GM19395 (cell line): ENCODE measurements around the gene IRF2.

Experiments
- ATAC-seq: cut with Tn5 transposase; IDR thresholded peaks from one replicate; pipeline ENCODE4 v1.9.1; 2021; ENCODE audit warnings: mild to moderate bottlenecking, moderate library complexity; ENCODE audit not compliant: unreplicated experiment

Gene IRF2

DNA sequence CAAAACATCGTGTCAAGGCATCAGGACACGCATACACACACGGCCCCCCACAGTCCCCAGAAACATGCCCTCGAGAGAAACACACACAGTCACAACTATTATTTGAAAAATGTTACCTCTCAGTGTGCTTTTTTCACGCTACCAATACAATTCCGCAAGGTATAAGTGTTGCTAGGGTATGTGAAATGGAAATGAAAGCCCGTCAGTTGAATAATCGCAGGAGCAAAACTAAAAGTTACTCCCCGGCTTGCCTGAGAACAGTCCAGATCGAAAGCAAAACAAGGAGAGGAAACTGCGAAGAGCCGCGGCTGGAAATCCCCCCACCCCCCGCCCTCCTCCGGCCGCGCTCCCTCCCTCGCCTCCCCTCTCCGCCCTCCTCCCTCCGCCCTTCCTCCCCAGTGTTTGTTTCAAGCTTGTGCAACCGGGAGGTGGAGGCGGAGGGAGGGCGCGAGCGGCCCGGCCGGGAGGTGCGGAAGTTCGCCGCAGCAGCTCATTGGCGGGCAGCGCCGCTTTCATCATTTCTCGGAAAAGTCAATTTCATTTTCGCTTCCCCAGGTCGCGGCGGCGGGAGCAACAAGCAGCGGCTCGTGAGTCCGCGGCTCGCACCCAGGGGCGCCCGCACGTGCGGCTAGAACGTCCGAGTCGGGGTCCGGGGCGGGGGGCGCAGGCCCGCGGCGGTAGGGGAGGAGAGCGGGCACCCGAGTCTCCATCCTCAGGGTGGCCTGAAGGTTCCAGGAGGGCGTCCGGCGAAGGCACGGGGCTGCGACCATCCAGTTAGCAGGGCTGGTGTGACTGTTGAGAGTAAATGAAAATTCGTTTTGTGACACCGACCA, at the start of gene IRF2:
Gene IRF2, minus strand, starts transcription at position 288 of the 833 bp plus-strand sequence. CDS start 45,486 bp downstream, outside the sequence.
- ATAC-seq: peak; percentile 58

DNA sequence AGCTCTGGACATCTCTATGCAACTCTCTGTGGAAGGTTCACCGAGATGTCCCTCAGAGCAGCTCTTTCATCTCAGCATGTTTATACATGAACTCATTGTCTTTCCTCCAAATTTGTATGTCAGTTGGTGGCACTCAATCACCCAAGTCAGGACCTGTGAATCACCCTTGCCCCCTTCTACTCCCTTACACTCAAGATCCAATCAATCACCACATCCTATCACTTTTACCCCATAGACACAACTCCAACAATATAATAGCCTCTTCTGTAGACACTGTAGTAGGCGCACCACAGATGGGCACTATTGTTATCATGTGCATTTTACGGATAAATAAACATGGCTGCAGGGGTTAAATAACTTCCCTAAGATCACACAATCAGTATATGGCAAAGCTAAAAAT, 41.3 kb upstream of the IRF2 start:
- no peak for ATAC-seq

DNA sequence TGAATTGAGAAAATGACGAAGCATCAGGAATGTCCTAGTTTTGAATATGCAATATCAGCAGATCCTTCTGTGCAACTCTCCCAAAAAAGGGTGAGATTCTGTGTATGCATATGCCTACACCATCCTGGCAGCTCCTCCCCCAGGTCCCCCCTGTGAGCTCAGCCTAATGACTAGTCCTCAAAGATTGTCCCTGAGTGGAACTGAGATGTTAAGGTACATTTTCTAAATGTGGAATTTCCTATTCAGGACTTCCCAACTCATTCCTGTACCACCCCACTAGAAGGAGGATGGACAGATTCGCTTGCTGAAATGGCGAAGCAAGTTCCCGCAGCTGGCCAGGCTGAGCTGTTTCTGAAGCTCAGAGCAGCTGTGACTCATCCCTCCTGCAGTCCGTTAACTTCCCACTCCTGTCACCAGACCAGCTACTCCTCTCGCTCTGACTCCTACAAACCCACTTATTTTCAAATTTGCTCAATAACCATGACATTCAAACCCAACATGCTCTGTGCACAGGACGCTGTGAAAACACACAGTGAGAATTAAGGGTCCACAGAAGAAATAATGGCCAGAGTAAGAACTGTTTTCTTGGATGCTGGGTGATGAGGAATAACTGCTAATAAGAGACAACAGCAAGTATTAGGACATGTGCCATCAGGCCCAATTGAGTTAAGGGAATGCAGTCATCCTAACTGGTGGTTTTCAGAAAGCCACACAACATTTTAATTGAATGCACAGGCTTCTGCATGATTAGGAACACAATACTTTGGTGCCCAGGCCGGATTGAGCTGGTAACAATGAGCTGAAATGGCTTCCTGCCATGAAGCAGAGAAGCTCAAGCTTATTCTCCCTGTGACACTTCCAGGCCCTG, 40.0 kb upstream of the IRF2 start:
- ATAC-seq: peak; percentile 98

DNA sequence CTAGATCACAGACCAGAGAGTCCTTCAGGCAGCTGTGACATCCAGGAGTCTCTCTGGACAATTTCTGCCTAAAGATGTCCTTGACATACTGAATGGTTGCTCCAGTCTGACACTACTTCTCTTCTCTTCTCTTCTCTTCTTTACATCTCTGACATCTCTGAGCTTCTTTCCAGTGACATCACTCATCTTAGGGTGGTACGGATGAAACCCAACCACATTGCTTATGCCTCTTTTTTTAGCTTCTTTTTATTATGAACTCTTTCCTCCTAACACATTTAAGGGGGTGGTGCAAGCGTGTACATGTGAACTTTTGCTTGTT, 39.4 kb upstream of the IRF2 start:
- ATAC-seq: peak; percentile 18

DNA sequence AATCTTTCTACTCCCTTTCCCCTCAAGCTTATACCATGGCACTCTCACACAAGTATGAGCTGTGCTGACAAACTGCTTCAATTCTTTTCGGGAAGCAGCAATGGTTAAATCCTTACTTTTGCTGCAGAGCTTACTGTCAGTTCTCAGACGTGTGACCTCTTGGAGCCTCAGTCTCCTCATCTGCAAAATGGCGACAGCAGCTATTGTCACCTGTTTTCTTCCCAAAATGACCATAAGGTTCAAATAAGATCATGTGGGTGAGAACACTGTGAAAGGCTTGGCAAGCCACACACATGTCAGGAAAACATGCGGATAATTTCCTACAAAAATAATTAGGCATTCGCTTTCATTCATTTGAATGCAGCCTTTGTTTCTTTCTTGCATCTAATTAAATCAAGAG, 36.8 kb upstream of the IRF2 start:
- no peak for ATAC-seq

DNA sequence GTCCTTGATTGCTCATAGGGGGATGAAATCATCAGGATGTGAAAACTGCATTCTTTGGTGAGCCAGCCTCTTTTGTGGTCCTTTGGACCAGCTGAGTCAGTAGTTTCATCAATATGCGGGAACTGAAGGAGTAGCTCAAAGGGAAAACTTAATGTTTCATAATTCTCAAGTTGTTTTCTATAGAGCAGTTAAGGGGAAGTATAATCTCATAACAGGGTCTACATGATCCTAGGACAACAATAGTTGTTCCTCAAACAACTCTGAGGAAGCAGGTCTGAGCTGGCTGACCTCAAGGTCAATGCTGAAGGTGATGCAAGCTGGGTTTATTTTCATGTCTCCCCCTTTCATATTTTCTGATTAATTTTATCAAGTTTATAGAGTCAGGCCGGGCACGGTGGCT, 36.1 kb upstream of the IRF2 start:
- no peak for ATAC-seq

DNA sequence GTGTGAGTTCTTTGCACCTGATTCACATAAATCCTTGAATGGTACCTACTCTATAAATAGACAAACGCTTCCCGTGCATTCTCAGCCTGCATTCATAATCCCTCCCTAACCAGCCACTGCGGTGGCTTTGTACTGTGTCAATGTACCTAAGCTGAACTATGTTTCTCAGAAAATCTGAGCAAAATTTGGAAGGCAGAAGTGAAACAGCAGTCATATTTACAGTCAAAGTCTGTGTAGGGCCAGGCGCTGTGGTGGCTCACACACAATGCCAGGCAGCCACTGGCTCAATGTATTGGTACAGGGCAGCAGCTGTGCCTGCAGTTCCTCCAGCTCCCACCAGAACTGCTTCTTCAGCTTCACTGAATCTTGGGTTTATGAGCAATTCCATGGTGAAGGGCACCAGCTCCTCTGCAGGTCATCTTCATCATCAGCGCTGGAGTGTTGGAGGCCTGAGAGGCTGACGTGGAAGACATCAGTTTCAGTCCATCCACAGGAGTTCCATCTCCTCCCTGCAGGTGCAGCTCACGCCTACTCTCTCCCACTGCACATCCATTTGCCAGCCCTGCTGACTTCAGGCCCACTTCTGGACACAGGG, 32.3 kb upstream of the IRF2 start:
- peak; percentile 96 for ATAC-seq

DNA sequence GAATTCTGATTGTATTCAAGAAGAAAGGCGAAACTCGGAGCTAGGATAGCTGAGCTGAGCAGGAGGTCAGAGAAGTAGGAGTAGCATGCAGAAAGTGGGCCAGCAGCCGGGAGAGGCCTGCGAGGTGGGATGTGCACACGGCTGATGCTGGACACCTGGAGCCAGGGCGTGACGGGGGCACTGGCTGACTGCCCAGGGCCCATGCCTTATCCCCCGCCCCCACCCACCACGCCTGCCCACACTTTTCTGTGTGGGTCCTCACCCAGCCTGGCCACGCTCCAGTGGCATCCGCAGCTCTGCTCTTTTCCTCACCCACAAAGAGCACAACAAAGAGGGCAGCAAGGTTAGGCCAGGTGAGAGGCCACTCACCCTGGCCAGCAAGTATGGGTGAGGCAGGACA, 30.0 kb upstream of the IRF2 start:
- no peak for ATAC-seq

DNA sequence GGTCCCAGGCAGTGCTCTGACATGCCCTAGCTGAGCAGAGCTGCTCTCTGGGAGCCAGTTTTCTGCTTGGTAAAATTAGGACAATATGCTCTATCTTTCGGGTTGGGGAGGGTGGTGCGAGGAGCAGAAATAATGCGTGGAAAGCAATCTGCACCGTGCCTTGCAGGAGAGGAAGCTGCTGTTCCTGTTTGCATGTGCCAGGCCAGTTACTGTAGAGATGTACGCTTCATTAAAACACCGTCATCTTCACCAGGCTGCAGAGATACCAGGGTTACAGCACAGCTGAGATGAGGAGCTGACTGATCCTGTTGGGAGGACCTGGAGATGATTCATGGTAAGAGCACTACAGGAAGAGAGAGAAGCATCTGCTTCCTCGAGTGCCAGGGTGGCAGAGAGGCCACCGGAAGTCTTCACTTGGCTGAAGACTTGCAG, 29.5 kb upstream of the IRF2 start:
- ATAC-seq: no peak

DNA sequence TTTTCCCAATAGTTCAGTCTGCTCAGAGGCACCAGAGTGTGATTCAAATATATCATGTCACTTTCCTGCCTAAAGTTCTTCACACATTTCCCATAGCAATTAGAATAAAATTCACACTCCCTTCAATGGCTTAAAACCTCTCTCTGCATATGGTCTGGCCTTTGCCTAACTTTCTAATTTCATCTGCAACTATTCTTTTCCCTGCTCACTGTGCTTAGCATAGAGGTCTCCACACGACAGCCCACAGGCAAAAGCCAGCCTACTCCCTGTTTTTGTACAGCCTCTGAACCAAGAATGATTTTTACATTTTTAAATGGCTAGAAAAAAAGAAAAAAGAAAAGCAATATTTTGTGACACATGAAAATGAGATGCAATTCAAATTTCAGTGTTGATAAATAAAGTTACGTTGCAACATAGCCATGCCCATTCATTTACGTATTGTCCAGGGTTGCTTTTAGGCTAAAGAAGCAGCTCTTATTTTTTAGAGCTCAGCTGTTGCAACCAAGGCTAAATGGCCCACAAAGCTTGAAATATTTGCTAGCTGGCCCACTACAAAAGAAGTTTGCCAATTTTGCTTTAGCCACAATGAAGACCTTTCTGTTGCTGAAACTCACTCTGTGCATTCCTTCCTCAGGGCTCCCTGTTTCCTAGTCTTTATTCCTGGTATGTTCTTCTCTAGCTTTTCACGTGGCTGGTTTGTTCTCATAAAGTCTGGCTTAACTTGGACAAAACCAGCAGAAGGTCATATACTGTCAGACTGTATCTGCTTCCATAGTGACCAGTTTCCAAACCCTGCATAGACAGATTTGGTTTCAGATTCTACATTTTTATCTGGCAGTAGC, 26.6 kb upstream of the IRF2 start:
- ATAC-seq: no peak

DNA sequence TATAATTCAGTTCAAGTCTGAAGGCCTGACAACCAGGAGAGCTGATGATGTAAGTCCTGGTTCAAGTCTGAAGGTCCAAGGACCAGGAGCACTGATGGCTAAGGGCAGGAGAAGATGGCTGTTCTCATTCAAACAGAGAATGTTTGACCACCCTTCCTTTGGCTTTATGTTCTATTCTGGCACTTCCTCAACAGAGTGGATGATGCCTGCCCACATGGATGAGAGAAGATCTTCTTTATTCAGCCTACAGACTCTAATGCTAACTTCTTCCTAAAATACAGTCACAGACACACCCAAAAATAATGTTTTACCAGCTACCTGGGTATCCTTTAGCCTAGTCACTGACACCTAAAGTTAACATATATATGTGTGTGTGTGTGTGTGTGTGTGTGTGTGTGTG, 25.6 kb upstream of the IRF2 start:
- ATAC-seq: no peak

DNA sequence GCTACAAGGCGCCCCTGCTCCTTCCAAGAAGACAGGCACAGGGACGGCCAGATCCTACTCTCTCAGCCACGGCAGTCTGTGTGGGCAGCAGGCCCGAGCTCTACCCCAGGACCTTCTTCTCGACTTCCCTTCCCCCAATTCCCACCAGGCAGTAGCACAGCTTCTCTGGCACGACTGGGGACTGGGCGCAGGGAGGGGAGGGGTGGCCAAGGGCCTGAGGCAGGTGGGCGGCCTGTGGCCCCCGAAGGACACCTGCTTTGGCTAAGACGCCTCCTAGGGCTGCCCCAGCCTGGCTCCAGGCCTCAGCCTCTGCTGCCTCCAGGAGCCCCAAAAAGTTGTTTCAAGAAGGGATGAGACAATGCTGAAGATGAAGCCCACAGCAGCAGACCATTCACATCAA, 24.2 kb upstream of the IRF2 start:
- no peak for ATAC-seq

DNA sequence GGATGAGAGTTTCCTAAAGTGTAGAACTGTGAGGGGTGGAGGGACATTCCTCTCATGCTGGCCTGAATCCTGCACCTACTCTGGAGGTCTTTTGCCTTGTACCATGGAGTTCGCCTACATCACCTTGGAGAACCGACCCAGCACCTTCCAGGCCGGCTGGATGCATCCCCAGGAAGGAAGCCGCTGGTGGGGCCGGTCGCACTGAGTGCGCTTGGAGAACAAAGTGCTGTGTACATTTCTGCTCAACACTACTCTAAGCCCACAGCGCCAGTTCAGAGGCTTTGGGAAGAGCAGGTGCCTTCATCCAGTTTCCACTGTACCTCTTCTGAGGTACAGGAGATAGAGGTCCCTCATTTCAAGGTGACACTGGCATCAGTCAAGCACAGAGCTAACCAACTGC, 15.4 kb upstream of the IRF2 start:
- no peak for ATAC-seq

DNA sequence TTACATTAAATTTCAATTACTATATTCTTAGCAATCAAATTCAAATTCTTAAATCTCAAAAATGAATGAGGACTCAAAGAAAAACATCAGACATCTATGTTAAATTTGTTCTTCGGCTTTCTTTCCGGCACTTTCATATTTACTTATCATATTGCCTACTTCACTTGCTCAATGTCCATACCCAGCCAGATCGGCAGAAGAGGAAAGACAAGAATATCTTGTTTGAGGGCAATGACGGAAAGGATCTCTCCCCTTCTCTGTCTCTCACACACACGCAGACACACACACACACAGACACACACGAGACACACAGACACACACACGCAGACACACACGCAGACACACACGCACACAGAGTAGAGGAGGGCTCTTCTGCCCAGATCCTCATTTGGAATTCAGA, 13.2 kb upstream of the IRF2 start:
- no peak for ATAC-seq

DNA sequence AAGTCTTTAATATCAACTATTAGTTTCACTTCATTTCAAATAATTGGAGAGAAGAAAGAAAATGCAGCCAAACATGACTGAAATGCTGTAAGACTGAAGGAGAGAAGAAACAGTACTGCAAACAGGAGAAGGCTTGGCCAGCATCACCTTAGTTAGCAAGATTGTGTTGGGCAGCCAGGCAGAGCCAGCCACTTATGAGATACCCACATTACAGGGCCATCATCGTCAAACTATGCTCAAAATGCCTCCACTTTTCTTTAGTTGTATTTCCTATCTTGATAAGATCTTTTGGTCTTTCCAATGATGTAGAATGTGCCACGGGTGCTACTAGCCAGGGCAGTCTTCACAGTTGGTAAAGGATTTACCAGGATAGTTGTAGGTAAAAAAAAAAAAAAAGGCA, 10.9 kb upstream of the IRF2 start:
- no peak for ATAC-seq

DNA sequence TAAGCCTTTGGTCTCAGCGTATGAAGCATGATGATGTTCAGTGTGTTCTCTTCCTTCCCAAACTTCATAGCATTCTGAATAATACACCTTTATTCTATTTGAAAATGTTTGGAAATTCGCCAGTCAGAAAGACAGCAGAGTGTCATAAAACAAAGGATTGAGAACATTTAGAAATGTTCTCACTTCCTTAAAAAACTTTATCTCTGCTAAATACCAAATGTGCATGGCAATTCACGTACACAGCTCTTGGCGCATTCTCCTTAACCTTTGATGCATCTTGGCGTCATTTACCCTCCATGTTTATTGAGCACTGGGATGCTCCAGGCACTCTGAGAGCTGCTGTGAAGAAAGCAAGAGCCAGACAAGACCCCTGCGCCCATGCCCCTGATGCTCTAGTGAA, 7.2 kb upstream of the IRF2 start:
- ATAC-seq: no peak

DNA sequence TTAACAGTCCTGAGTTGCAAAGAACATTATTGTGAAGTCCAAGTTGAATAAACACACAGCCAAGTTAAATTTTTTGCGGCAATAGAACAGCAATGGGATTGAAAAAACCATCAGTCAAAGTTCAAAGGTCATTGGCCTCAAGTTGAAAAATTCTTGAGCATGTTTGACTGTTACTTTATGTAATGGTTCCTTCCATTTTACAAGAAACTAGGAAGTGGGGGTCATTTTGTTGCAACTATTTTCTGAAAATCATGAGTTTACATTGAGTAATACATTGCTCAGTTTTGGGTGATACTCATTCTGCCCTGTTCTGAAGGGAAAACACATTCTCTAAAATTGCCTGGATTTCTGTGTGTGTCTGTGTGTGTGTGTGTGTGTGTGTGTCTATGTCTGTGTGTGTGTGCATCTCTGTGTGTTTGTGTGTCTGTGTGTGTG, 5.2 kb upstream of the IRF2 start:
- ATAC-seq: no peak

DNA sequence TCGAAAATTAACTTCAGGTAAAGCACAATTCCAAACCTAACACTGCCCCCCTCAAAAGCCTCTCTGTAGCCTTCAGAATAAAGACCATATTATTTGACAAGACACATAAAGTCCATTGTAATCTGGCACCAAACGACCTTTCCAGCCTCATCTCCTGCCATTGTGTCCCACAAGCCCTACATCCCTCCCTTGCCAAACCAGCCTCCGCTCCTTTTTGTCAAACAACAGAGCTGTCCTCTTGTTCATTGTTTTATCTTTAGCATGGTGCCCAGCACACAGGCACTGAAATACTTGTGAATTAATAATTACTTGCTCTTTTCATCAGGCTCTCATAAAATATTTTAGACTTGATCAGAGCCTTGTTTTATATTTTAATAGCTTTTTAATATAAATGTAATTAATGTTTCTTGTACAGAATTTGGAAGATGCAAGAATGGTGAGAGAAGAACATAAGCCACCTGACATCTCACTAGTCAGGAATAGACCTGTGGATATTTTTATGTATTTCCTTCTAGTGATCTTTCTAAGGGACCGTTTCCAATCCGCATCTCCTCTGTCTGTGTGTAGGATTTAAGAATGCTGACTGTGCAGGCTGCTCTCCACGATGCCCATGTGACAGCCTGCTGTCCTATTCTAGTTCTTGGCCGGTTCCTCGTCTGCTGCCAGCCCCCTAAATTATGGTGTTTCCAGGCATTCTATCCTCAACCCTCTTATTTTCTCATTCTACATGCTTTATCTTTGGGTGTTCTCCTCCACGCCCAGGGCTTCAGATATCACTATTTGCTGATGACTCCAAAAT, 3.0 kb upstream of the IRF2 start:
- no peak for ATAC-seq

DNA sequence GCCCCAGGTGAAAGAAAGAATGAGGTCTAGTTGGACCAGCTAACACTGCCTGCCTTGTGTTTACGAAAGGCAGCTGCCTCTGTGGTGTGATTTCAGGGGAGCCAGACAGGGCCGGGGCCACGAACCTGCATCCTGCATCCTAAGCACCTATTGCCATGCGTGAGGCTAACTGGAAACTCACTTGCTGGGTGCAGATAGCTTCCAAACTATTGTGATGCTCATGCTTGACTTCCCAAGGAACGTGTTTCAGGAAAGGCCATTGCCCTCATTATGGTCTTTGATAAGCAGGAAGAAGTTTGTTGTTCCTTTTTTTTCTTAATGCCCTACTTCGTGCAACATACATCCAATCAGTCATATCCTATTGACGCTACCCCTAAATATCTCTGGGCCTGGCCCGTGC, 2.3 kb upstream of the IRF2 start:
- no peak for ATAC-seq

DNA sequence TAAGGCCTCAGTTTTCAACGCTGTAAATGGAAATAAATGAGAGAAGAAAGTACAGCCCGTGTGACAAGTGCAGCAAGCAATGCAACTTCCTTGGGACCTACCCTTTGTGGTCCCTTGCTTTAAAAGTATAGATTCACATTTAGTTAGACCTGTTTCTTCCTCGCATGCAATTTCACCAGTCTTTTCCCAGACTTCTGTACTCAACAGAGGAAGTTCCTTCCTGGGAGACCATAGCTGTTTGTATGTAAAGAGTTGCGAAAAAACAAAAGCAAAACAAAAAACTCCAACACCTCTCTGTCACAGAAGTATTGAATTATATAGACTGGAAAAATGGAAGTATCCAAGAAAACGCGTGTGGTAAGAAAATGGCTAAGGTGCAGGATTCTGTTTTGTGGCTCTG, 1.1 kb upstream of the IRF2 start:
- no peak for ATAC-seq
